ENCODE results near the gene ITGB1.
A peak's percentile ranks its signal among the peaks of the same experiment; 100 is the strongest.
"Not testable (repeated sequence)": the region's sequence is repeated elsewhere in the genome, so short reads cannot be mapped to it uniquely, and the experiment has no call there.

Gene ITGB1

GRCh38 chr10:32995066-32995622 lies 37.1 kb upstream of the ITGB1 start:
- no peak overlapping the region for H3K4me3 ChIP-seq (replicated peaks in 1 of 2; ENCODE audit: low read depth in 2 of 2, low read length in 2 of 2)
- TF ChIP-seq CTCF (IDR thresholded peaks at IDR 0.05; ENCODE audit: low read depth, low read length): no peak
- no peak for DNase-seq (ENCODE audit: low read depth in 2 of 2)

- H3K4me3 ChIP-seq (replicated peaks in 1 of 2; ENCODE audit: low read depth in 2 of 2, low read length in 2 of 2); DNase-seq (ENCODE audit: low read depth in 2 of 2): not testable (repeated sequence)
Measured at GRCh38 chr10:32994632-32995031, 36.6 kb upstream of the ITGB1 start.

GRCh38 chr10:32992310-32992709 lies 34.3 kb upstream of the ITGB1 start:
- not testable (repeated sequence) for DNase-seq (ENCODE audit: low read depth in 2 of 2); H3K4me3 ChIP-seq (replicated peaks in 1 of 2; ENCODE audit: low read depth in 2 of 2, low read length in 2 of 2)

GRCh38 chr10:32990811-32991210 lies 32.8 kb upstream of the ITGB1 start:
- H3K4me3 ChIP-seq (replicated peaks in 1 of 2; ENCODE audit: low read depth in 2 of 2, low read length in 2 of 2): no peak overlapping the region
- no peak for DNase-seq (ENCODE audit: low read depth in 2 of 2)
- no peak for TF ChIP-seq CTCF (IDR thresholded peaks at IDR 0.05; ENCODE audit: low read depth, low read length)

- no peak for DNase-seq (ENCODE audit: low read depth in 2 of 2)
- no peak for TF ChIP-seq CTCF (IDR thresholded peaks at IDR 0.05; ENCODE audit: low read depth, low read length)
- H3K4me3 ChIP-seq (replicated peaks in 1 of 2; ENCODE audit: low read depth in 2 of 2, low read length in 2 of 2): no peak overlapping the region
Measured at GRCh38 chr10:32988604-32989003, 30.6 kb upstream of the ITGB1 start.

GRCh38 chr10:32987172-32987571 lies 29.1 kb upstream of the ITGB1 start:
- TF ChIP-seq CTCF (IDR thresholded peaks at IDR 0.05; ENCODE audit: low read depth, low read length): no peak
- no peak for DNase-seq (ENCODE audit: low read depth in 2 of 2)
- H3K4me3 ChIP-seq (replicated peaks in 1 of 2; ENCODE audit: low read depth in 2 of 2, low read length in 2 of 2): no peak overlapping the region

GRCh38 chr10:32985775-32986350 lies 27.8 kb upstream of the ITGB1 start:
- TF ChIP-seq CTCF (IDR thresholded peaks at IDR 0.05; ENCODE audit: low read depth, low read length): no peak
- DNase-seq (ENCODE audit: low read depth in 2 of 2): peak; percentile 95 to 98
- no peak overlapping the region for H3K4me3 ChIP-seq (replicated peaks in 1 of 2; ENCODE audit: low read depth in 2 of 2, low read length in 2 of 2)

GRCh38 chr10:32985341-32985764 lies 27.3 kb upstream of the ITGB1 start:
- no peak for TF ChIP-seq CTCF (IDR thresholded peaks at IDR 0.05; ENCODE audit: low read depth, low read length)
- no peak overlapping the region for H3K4me3 ChIP-seq (replicated peaks in 1 of 2; ENCODE audit: low read depth in 2 of 2, low read length in 2 of 2)
- DNase-seq (ENCODE audit: low read depth in 2 of 2): no peak

Measured in cardiac fibroblast (primary cell).